Cardiac muscle cell (in vitro differentiated cells and primary cell): ENCODE data around the gene HES7. TPM values are rescaled to one million over a fixed set of nuclear protein-coding genes. Genes with fewer than 3 reads are reported as not detected.

Experiments used
- DNase-seq, 2 donors: peaks; one replicate each; pipeline versions ENCODE4 v3.0.0 to v3.0.0-alpha.2; 2010 to 2017; ENCODE audit warnings: low read depth in 1 of 2, low spot score in 1 of 2
- H3K27ac ChIP-seq: fragments of 200-600 bp; sonication (generic); 2 replicates; pipeline ENCODE4 v1.5.1; 2016
- H3K27me3 ChIP-seq: fragments of 200-600 bp; sonication (generic); 2 replicates; pipeline ENCODE4 v1.6.0; 2016; ENCODE audit warnings: control low read depth
- H3K36me3 ChIP-seq: fragments of 200-600 bp; sonication (generic); 2 replicates; pipeline ENCODE4 v1.5.1; 2016; ENCODE audit warnings: control low read depth
- H3K4me1 ChIP-seq: fragments of 200-600 bp; sonication (generic); 2 replicates; pipeline ENCODE4 v1.8.1; 2017; ENCODE audit warnings: low read depth, mild to moderate bottlenecking, mixed run types
- H3K4me3 ChIP-seq: fragments of 200-600 bp; sonication (generic); 2 replicates; pipeline ENCODE4 v1.5.1; 2016; ENCODE audit warnings: mild to moderate bottlenecking
- H3K9me3 ChIP-seq: fragments of 200-600 bp; sonication (generic); 2 replicates; pipeline ENCODE4 v1.5.1; 2017; ENCODE audit warnings: low read depth, mild to moderate bottlenecking, control low read depth
- polyA plus RNA-seq: library from polyadenylated mRNA; unstranded; fragments of >200 nt; fragmentation: Nextera tagmentation; extraction: Ambion mirVana; gene quantifications from 2 replicates; pipeline ENCODE4 v1.2.1, GENCODE V29; 2016
- total RNA-seq: library from RNA; depleted of rRNA; stranded (reverse); fragments of >200 nt; gene quantifications from 2 replicates; pipeline ENCODE4 v1.2.3, GENCODE V29; 2016
- TF ChIP-seq, protein P1 (sequence below): IDR thresholded peaks from 2 replicates; pipeline ENCODE4 v1.5.1; 2012; ENCODE audit warnings: low read depth, mild to moderate bottlenecking, low read length

Gene HES7
- total and polyA plus RNA-seq, 2 experiments from 2014 or later = 1.1 to 6.2 TPM

DNA sequence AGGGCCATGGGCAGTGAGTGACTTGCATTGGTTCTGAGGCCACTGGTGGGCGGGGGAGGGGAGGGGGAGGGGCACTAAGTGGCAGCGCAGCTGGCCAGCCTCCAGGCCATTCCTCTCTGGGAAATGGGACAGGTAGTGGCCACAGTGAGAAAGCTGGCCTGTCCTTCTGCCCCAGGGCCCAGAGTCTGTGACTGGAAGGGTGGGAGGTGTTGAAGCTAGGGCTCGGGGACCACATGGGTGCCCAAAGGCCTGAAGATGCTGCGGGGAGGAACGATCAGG is 36.0 kb downstream of the HES7 start:
- Histone ChIP-seq H3K27ac (no peak overlapping the region), H3K27me3 (peaks cover 59% of the 10 kb centered on the region), H3K4me1 (no peaks in the 10 kb centered on the region), H3K4me3 (no peak overlapping the region), H3K36me3 (no peaks in the 10 kb centered on the region), H3K9me3 (no peaks in the 10 kb centered on the region)
- TF ChIP-seq, protein P1, sequence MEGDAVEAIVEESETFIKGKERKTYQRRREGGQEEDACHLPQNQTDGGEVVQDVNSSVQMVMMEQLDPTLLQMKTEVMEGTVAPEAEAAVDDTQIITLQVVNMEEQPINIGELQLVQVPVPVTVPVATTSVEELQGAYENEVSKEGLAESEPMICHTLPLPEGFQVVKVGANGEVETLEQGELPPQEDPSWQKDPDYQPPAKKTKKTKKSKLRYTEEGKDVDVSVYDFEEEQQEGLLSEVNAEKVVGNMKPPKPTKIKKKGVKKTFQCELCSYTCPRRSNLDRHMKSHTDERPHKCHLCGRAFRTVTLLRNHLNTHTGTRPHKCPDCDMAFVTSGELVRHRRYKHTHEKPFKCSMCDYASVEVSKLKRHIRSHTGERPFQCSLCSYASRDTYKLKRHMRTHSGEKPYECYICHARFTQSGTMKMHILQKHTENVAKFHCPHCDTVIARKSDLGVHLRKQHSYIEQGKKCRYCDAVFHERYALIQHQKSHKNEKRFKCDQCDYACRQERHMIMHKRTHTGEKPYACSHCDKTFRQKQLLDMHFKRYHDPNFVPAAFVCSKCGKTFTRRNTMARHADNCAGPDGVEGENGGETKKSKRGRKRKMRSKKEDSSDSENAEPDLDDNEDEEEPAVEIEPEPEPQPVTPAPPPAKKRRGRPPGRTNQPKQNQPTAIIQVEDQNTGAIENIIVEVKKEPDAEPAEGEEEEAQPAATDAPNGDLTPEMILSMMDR = no peak
- DNase-seq = no peak

DNA sequence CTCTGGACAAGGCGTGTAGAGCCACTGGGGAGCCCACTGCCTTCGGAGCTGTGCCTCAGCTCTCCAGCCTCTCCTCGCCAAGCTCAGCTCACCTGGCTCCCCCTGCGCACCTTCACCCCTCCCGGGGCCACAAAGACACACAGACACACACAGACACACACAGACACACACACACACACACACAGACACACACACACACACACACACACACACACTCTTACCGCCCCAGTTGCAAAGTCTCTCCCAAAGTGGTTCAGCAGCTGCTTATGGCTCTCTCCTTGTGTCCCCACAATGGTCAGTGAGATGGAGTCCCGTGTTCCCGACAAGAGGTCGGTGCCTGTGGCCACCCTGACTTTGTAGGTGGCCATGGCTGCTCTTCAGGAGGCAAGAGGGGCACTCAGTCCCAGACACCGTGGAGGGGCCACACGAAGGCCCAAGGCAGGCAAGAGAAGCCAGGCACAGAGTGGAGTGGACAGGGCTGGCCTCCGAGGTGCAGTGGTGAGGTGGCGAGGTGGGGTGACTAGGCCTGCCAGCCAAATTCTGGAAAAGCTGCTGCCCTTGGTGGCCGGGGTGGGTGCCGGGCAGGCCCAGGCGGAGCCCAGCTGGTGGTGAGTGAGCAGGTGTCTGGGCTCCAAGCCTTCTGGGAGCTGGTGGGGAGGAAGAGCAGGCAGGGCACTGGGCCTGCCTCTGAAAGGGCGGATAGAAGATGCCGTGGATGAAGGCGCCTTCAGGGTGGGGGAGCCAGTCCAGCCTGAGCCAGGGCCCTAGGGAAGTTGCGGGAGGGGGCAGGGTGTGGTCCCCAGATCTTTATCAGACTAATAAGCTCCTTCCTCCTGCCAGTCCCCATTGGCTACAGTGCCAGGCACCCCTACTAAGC is 36.6 kb downstream of the HES7 start, which contains the start of gene ALOX12B:
Gene ALOX12B (minus strand): TSS at position 642 of the 877 bp plus-strand sequence. CDS start 274 bp downstream, at position 368.
- no peaks in the 10 kb centered on the region for H3K9me3 ChIP-seq
- H3K4me3 ChIP-seq = no peak within 1 kb of the TSS
- peaks cover 65% of the 10 kb centered on the region for H3K27me3 ChIP-seq
- TF ChIP-seq, protein P1 = no peak
- no peak within 1 kb of the TSS for H3K27ac ChIP-seq
- no peaks in the 10 kb centered on the region for H3K36me3 ChIP-seq
- no peaks in the 10 kb centered on the region for H3K4me1 ChIP-seq
- DNase-seq = no peak

- H3K36me3 ChIP-seq = no peaks in the 10 kb centered on the region
- DNase-seq = no peak
- TF ChIP-seq, protein P1 = no peak
- peaks cover 75% of the 10 kb centered on the region for H3K27me3 ChIP-seq
- no peak overlapping the region for H3K27ac ChIP-seq
- no peaks in the 10 kb centered on the region for H3K9me3 ChIP-seq
- no peak overlapping the region for H3K4me3 ChIP-seq
- H3K4me1 ChIP-seq = no peaks in the 10 kb centered on the region
Observed at GRCh38 chr17:8084250-8084649, 39.7 kb downstream of the HES7 start.

- no peaks in the 10 kb centered on the region for H3K9me3 ChIP-seq
- H3K27me3 ChIP-seq = peaks cover 83% of the 10 kb centered on the region
- H3K4me1 ChIP-seq = no peaks in the 10 kb centered on the region
- TF ChIP-seq, protein P1 = no peak
- no peak for DNase-seq
- H3K36me3 ChIP-seq = no peaks in the 10 kb centered on the region
- H3K4me3 ChIP-seq = no peak overlapping the region
- no peak overlapping the region for H3K27ac ChIP-seq
Observed at GRCh38 chr17:8082292-8082691, 41.6 kb downstream of the HES7 start.

DNA sequence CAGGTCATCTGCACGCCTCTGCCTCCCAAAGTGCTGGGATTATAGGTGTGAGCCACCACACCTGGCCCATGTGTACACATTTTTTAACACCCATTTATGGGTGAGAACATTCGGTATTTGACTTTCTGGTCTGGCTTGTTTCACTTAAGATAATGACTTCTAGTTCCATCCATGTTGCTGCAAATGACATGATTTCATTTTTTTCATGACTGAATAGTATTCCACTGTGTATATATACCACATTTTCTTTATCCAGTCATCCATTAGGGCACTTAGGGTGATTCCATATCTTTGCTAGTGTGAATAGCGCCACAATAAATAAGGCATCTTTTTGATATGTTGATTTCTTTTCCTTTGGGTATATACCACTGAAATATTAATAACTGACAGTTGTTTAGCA is 42.0 kb downstream of the HES7 start:
- Histone ChIP-seq H3K4me3 (no peak overlapping the region), H3K9me3 (no peaks in the 10 kb centered on the region), H3K4me1 (no peaks in the 10 kb centered on the region), H3K27me3 (peaks cover 87% of the 10 kb centered on the region), H3K36me3 (no peaks in the 10 kb centered on the region), H3K27ac (no peak overlapping the region)
- TF ChIP-seq, protein P1 = no peak
- no peak for DNase-seq
